Liver (tissue), 9 donors: ENCODE results near the gene NIPSNAP3A. TPM values are rescaled to one million over a fixed set of nuclear protein-coding genes. Genes with fewer than 3 reads are reported as not detected.

Source experiments
- DNase-seq: peaks from one replicate; pipeline ENCODE4 v3.0.0-alpha.2; 2017; ENCODE audit warnings: low spot score
- H3K27ac ChIP-seq, 2 donors: one replicate each; pipeline ENCODE4 v1.7.0; 2013; ENCODE audit warnings: inconsistent platforms in 2 of 2, low read length in 2 of 2, control low read depth in 1 of 2, low read depth in 1 of 2, mild to moderate bottlenecking in 1 of 2
- H3K27me3 ChIP-seq, 4 donors: one replicate each; pipeline versions ENCODE4 v1.6.1 to v1.7.0; 2013; ENCODE audit warnings: low read length in 3 of 4, inconsistent platforms in 1 of 4, mild to moderate bottlenecking in 1 of 4, moderate library complexity in 1 of 4; ENCODE audit not compliant: control insufficient read depth in 4 of 4, insufficient read depth in 4 of 4
- H3K36me3 ChIP-seq, 4 donors: one replicate each; pipeline versions ENCODE4 v1.6.1 to v1.7.0; 2013; ENCODE audit warnings: low read length in 3 of 4, mild to moderate bottlenecking in 3 of 4, low read depth in 1 of 4, moderate library complexity in 1 of 4; ENCODE audit not compliant: control insufficient read depth in 4 of 4, insufficient read depth in 3 of 4
- H3K4me1 ChIP-seq, 4 donors: one replicate each; pipeline versions ENCODE4 v1.6.1 to v1.7.0; 2013; ENCODE audit warnings: low read length in 3 of 4, mild to moderate bottlenecking in 3 of 4, moderate library complexity in 1 of 4; ENCODE audit not compliant: control insufficient read depth in 4 of 4, insufficient read depth in 4 of 4
- H3K4me3 ChIP-seq, 3 donors: one replicate each; pipeline versions ENCODE4 v1.6.1 to v1.7.0; 2013; ENCODE audit warnings: low read length in 3 of 3, control low read depth in 1 of 3, low read depth in 1 of 3, mild to moderate bottlenecking in 1 of 3
- H3K9ac ChIP-seq, 2 donors: one replicate each; pipeline ENCODE4 v1.7.0; 2013; ENCODE audit warnings: low read length in 2 of 2, mild to moderate bottlenecking in 2 of 2, moderate library complexity in 2 of 2, control low read depth in 1 of 2, low read depth in 1 of 2
- H3K9me3 ChIP-seq, 4 donors: one replicate each; pipeline versions ENCODE4 v1.6.1 to v1.7.0; 2013; ENCODE audit warnings: low read length in 3 of 4; ENCODE audit not compliant: control insufficient read depth in 4 of 4
- CTCF ChIP-seq: fragments of 150-350 bp; IDR thresholded peaks from 2 replicates; pipeline ENCODE4 v1.5.1; 2017; ENCODE audit warnings: improper control_type of control experiment, low read depth, low read length; ENCODE audit not compliant: missing input control
- RAD21 ChIP-seq, 2 donors: IDR thresholded peaks; 2 replicates each; pipeline ENCODE4 v1.6.1; 2016; ENCODE audit warnings: antibody characterized with exemption in 2 of 2, mild to moderate bottlenecking in 2 of 2
- YY1 ChIP-seq: IDR thresholded peaks from 2 replicates; pipeline ENCODE4 v1.6.1; 2016; ENCODE audit warnings: antibody characterized with exemption, mild to moderate bottlenecking
- WGBS: extraction: QIAGEN DNeasy Blood & Tissue Kit; methylation state at CpG from one replicate; pipeline ENCODE4 v1.1.7; 2013; 5-methylcytosine and 5-hydroxymethylcytosine counted together
- polyA plus RNA-seq, 2 donors: library from polyadenylated mRNA; stranded (reverse) in 1 of 2; unstranded in 1 of 2; fragments of 200-250 nt in 1 of 2; fragments of >200 nt in 1 of 2; fragmentation: Nextera tagmentation in 1 of 2; extraction: Ambion mirVana in 1 of 2; gene quantifications; one replicate each; pipeline versions ENCODE4 v1.2.1 to v1.2.3, GENCODE V29; 2013 to 2015
- total RNA-seq, 2 donors: library from RNA; depleted of rRNA; stranded (reverse); fragments of >200 nt; gene quantifications; one replicate each; pipeline ENCODE4 v1.2.3, GENCODE V29; 2014
- donor health status: healthy.
- donor health status: healthy.
- donor health status: healthy.
- donor health status: healthy.
- donor health status: healthy.

NIPSNAP3A gene
- total and polyA plus RNA-seq, 4 donors = 18.7 to 41.2 (median 32.1) TPM

GRCh38 chr9:104808035-104808614, 60.6 kb downstream of the NIPSNAP3A start:
- H3K4me1 ChIP-seq = peaks cover 0 to 29% (median 28%) of the 10 kb centered on the region in 4 donors
- no peaks in the 10 kb centered on the region for H3K27me3 ChIP-seq
- peak; percentile 5 for TF ChIP-seq CTCF
- no peak for TF ChIP-seq YY1
- peak; percentile 36 to 39 for TF ChIP-seq RAD21 (IDR thresholded peaks at IDR 0.05)
- no peak overlapping the region for H3K4me3 ChIP-seq
- no peak overlapping the region for H3K27ac ChIP-seq
- no peak overlapping the region for H3K9ac ChIP-seq
- no peaks in the 10 kb centered on the region for H3K9me3 ChIP-seq
- H3K36me3 ChIP-seq = peaks cover 6 to 85% (median 77%) of the 10 kb centered on the region in 4 donors
- WGBS = 72% methylated on average over 3 of the region's 3 CpGs
- DNase-seq = no peak

Other genes starting within 250 kb of the NIPSNAP3A start
- not detected for gene OR13F1, start 243.4 kb upstream of the NIPSNAP3A start, total RNA-seq
- gene OR13F1, start 243.4 kb upstream of the NIPSNAP3A start, polyA plus RNA-seq = not detected
- gene OR13C4, start 220.5 kb upstream of the NIPSNAP3A start, total RNA-seq = under 1 TPM; 0.14 to 0.17 TPM
- gene OR13C4, start 220.5 kb upstream of the NIPSNAP3A start, polyA plus RNA-seq = not detected
- under 1 TPM in 1 of 2 donors, not detected in 1; 0.17 TPM for gene OR13C3, start 210.8 kb upstream of the NIPSNAP3A start, total RNA-seq
- not detected for gene OR13C3, start 210.8 kb upstream of the NIPSNAP3A start, polyA plus RNA-seq
- gene OR13C8, start 178.5 kb upstream of the NIPSNAP3A start, total RNA-seq = not detected
- gene OR13C8, start 178.5 kb upstream of the NIPSNAP3A start, polyA plus RNA-seq = not detected
- not detected for gene OR13C5, start 148.3 kb upstream of the NIPSNAP3A start, total RNA-seq
- not detected for gene OR13C5, start 148.3 kb upstream of the NIPSNAP3A start, polyA plus RNA-seq
- gene OR13C2, start 142.1 kb upstream of the NIPSNAP3A start, total RNA-seq = not detected
- not detected for gene OR13C2, start 142.1 kb upstream of the NIPSNAP3A start, polyA plus RNA-seq
- under 1 TPM in 1 of 2 donors, not detected in 1; 0.25 TPM for gene OR13C9, start 129.5 kb upstream of the NIPSNAP3A start, total RNA-seq
- gene OR13C9, start 129.5 kb upstream of the NIPSNAP3A start, polyA plus RNA-seq = not detected
- gene OR13D1, start 53.2 kb upstream of the NIPSNAP3A start, total RNA-seq = not detected
- not detected for gene OR13D1, start 53.2 kb upstream of the NIPSNAP3A start, polyA plus RNA-seq
- 1 to 10 TPM; 1.3 to 2.1 TPM for gene NIPSNAP3B, start 16.4 kb downstream of the NIPSNAP3A start, total RNA-seq
- gene NIPSNAP3B, start 16.4 kb downstream of the NIPSNAP3A start, polyA plus RNA-seq = under 1 TPM; 0.62 to 0.76 TPM
- gene ABCA1, start 180.5 kb downstream of the NIPSNAP3A start, total RNA-seq = 100 to 1,000 TPM in 1 of 2 donors, 10 to 100 TPM in 1; 83.9 to 223 TPM
- gene ABCA1, start 180.5 kb downstream of the NIPSNAP3A start, polyA plus RNA-seq = 10 to 100 TPM; 15.4 to 42.0 TPM